HepG2 (cell line): ENCODE results near the gene ING5.

ENCODE experiments used
- CTCF ChIP-seq: sonication (generic); formaldehyde crosslinking; IDR thresholded peaks from 2 replicates; pipeline ENCODE4 v1.5.0; 2020; ENCODE audit warnings: mild to moderate bottlenecking, missing genetic modification reagents, moderate library complexity
- EP300 ChIP-seq, 3 experiments: sonication (generic) in 1 of 3; formaldehyde crosslinking in 1 of 3; IDR thresholded peaks; 2 replicates each; pipeline versions ENCODE4 v1.5.1 to v1.6.1; 2011 to 2020; ENCODE audit warnings: low read depth in 2 of 3, low read length in 2 of 3, borderline replicate concordance in 1 of 3, improper control_type of control experiment in 1 of 3, mild to moderate bottlenecking in 1 of 3, missing genetic modification reagents in 1 of 3, moderate library complexity in 1 of 3
- RFX5 ChIP-seq: IDR thresholded peaks from 2 replicates; pipeline ENCODE4 v1.6.1; 2011; ENCODE audit warnings: low read depth, low read length, improper control_type of control experiment
- SMAD1 ChIP-seq: sonication (generic); formaldehyde crosslinking; IDR thresholded peaks from 2 replicates; pipeline ENCODE4 v1.4.0; 2020; ENCODE audit warnings: missing genetic modification reagents, low read depth, mild to moderate bottlenecking, borderline replicate concordance

DNA sequence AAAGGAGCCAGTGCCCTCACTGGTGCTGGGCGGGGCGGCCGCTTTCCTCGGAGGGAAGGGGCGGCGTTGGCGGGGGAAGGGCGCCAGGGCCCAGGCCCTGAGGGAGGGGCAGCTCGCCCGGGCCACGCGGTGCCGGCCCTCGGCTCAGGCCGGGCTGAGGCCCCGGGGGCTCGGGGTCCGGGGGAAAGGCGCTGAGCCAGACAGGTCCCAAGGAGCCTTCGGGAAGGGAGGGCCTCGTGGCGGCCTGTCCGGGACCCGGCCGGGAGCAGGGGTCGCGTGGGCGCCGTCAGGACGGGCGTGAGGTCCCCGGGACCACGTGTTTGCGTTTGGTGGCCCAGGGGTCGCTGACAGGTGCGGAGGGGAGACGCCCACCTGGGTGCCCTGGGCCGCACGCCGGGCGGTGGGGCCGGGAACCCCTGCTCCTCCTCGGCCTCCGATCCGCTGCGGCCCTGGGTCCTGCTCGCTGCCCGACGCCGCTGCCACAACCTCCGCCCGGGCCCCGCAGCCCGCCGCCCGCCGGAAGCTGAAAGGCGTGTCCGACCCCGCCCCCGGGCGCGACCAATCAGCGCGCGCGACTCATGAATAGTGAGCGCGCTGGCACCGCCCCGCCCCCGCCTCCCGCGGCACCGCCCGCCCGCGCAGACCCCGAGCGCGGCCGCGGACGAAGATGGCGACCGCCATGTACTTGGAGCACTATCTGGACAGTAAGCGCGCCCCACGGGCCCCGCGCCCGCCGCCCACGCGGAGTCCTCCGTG is at the start of gene ING5:
- TF ChIP-seq RFX5 (0 out of 2 replicates have a peak, but pooled peaks have one; percentile 15), SMAD1 (CRISPR knock-in tag) (peak; percentile 46), CTCF (peak; percentile 78; the same call in 1 of the 2 replicates), EP300 (IDR thresholded peaks at IDR 0.05; ENCODE audit: low read depth in 2 of 2, low read length in 2 of 2) (peak in 1 of 2 experiments; percentile 12; a peak in 1 of 4 replicates), EP300 (CRISPR knock-in tag; IDR thresholded peaks at IDR 0.05; ENCODE audit: borderline replicate concordance) (no peak)
